SU-DHL-6 (cell line): ENCODE measurements around the gene ELFN2.

Source experiments
- H2AFZ ChIP-seq: fragments of 200-600 bp; sonication (generic); 2 replicates; pipeline ENCODE4 v1.6.1; 2014; ENCODE audit warnings: low read depth, mild to moderate bottlenecking, moderate library complexity, mixed read lengths, antibody characterized with exemption, low read length; ENCODE audit not compliant: severe bottlenecking
- H3F3A ChIP-seq: fragments of 200-600 bp; shearing (Covaris generic); 2 replicates; pipeline ENCODE4 v1.6.0; 2016; ENCODE audit warnings: antibody characterized with exemption, mild to moderate bottlenecking; ENCODE audit not compliant: insufficient read depth
- H3K27ac ChIP-seq: fragments of 200-600 bp; sonication (generic); 2 replicates; pipeline ENCODE4 v1.5.1; 2016; ENCODE audit warnings: low read depth, mild to moderate bottlenecking, low read length, moderate library complexity, mixed read lengths
- H3K27me3 ChIP-seq: fragments of 200-600 bp; sonication (generic), shearing (Covaris generic); 2 replicates; pipeline ENCODE4 v1.6.0; 2014; ENCODE audit warnings: mild to moderate bottlenecking, low read length
- H3K36me3 ChIP-seq: fragments of 200-600 bp; sonication (generic); 2 replicates; pipeline ENCODE4 v1.6.1; 2014; ENCODE audit warnings: mild to moderate bottlenecking, low read length, mixed read lengths
- H3K4me2 ChIP-seq: fragments of 300-600, 200-600 bp; shearing (Covaris generic), sonication (generic); 2 replicates; pipeline ENCODE4 v1.6.0; 2014; ENCODE audit warnings: low read length, low read depth, mild to moderate bottlenecking; ENCODE audit not compliant: poor library complexity, severe bottlenecking
- H3K4me3 ChIP-seq: fragments of 200-600 bp; sonication (generic); 2 replicates; pipeline ENCODE4 v1.5.1; 2014; ENCODE audit warnings: antibody characterized with exemption, low read length, mild to moderate bottlenecking, mixed read lengths; ENCODE audit not compliant: insufficient read depth, poor library complexity, severe bottlenecking
- H3K79me2 ChIP-seq: fragments of 200-600 bp; sonication (generic); 2 replicates; pipeline ENCODE4 v1.6.1; 2014; ENCODE audit warnings: mild to moderate bottlenecking, low read length, moderate library complexity; ENCODE audit not compliant: insufficient read depth
- H3K9ac ChIP-seq: fragments of 200-600 bp; sonication (generic); 2 replicates; pipeline ENCODE4 v1.7.0; 2014; ENCODE audit warnings: mild to moderate bottlenecking, low read length
- H3K9me2 ChIP-seq: fragments of 200-600 bp; sonication (generic); replicated peaks from 2 replicates; pipeline ENCODE4 v1.6.1; 2014; ENCODE audit warnings: low read length; ENCODE audit not compliant: insufficient read depth
- H3K9me3 ChIP-seq: fragments of 200-600 bp; sonication (generic); 2 replicates; pipeline ENCODE4 v1.6.1; 2014; ENCODE audit warnings: low read length, mixed read lengths; ENCODE audit not compliant: insufficient read depth
- H4K20me1 ChIP-seq: fragments of 200-600 bp; sonication (generic); 2 replicates; pipeline ENCODE4 v1.6.1; 2014; ENCODE audit warnings: low read depth, mild to moderate bottlenecking, antibody characterized with exemption, low read length, moderate library complexity, mixed read lengths
- CTCF ChIP-seq: fragments of 200-600 bp; sonication (generic); IDR thresholded peaks from one replicate; pipeline ENCODE4 v1.5.1; 2017; ENCODE audit warnings: antibody characterized with exemption, mild to moderate bottlenecking, low read length, moderate library complexity; ENCODE audit not compliant: insufficient read depth, poor library complexity, severe bottlenecking
- EZH2phosphoT487 ChIP-seq: fragments of 200-600 bp; sonication (generic), shearing (Covaris generic); conservative IDR thresholded peaks from 2 replicates; pipeline ENCODE4 v1.6.1; 2018; ENCODE audit warnings: mild to moderate bottlenecking, antibody characterized with exemption, low read length, moderate library complexity, mixed read lengths

ELFN2 gene

DNA sequence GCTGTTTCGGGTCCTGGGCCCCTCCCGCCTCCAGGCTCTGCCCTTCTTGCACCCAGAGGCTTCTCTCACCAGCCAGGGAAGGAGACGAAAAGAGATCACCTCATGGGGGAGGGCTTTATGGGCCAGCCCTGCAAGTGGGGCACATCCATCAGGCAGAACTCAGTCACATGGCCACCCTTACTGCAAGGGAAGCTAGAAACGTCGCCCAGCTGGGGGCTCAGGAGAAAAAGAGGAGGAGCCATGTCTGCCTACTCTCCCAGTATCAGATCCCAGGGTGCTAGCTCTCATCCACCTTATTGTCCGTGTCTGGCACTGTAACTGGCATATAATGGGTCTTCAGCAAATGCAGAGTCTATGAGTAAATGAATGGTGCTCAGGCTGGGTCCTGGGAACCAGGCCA is 34.7 kb upstream of the ELFN2 start:
- TF ChIP-seq CTCF (no peak), EZH2phosphoT487 (no peak)
- Histone ChIP-seq H3K27ac (no peak overlapping the region), H3K79me2 (no peaks in the 10 kb centered on the region), H3K4me2 (no peak overlapping the region), H3K9me2 (no peaks in the 10 kb centered on the region), H3K9ac (no peak overlapping the region), H3K36me3 (no peaks in the 10 kb centered on the region), H3K27me3 (no peaks in the 10 kb centered on the region), H3F3A (no peaks in the 10 kb centered on the region), H4K20me1 (no peaks in the 10 kb centered on the region), H2AFZ (no peak overlapping the region), H3K9me3 (no peaks in the 10 kb centered on the region), H3K4me3 (no peak overlapping the region)

DNA sequence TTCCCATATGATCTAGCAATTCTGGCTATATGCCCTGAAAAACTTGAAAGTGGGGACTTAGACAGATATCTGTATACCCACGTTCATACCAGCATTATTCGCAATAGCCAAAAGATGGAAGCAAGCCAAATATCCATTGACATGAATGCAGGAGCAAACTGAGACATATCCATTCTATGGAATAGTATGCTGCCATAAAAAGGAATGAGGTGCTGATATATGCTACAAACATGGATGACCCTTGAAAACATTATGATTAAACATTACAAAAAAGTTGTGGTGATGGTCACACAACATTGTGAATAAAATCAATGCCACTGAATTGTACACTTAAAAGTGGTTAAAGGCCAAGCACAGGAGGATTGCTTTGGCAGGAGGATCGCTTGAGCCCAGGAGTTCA is 33.4 kb upstream of the ELFN2 start:
- Histone ChIP-seq H3K9me2 (no peaks in the 10 kb centered on the region), H3K27ac (no peak overlapping the region), H3K4me2 (no peak overlapping the region), H3K79me2 (no peaks in the 10 kb centered on the region), H3F3A (no peaks in the 10 kb centered on the region), H3K27me3 (no peaks in the 10 kb centered on the region), H3K9me3 (no peaks in the 10 kb centered on the region), H4K20me1 (no peaks in the 10 kb centered on the region), H3K4me3 (no peak overlapping the region), H2AFZ (no peak overlapping the region), H3K9ac (no peak overlapping the region), H3K36me3 (no peaks in the 10 kb centered on the region)
- no peak for TF ChIP-seq CTCF
- no peak for TF ChIP-seq EZH2phosphoT487

- Histone ChIP-seq H3K27me3 (no peaks in the 10 kb centered on the region), H3K27ac (no peak overlapping the region), H3F3A (no peaks in the 10 kb centered on the region), H3K9ac (no peak overlapping the region), H4K20me1 (no peaks in the 10 kb centered on the region), H3K9me3 (no peaks in the 10 kb centered on the region), H3K79me2 (no peaks in the 10 kb centered on the region), H3K9me2 (no peaks in the 10 kb centered on the region), H3K4me3 (no peak overlapping the region), H3K36me3 (no peaks in the 10 kb centered on the region), H2AFZ (no peak overlapping the region), H3K4me2 (no peak overlapping the region)
- TF ChIP-seq CTCF (no peak), EZH2phosphoT487 (no peak)
These were observed 31.9 kb upstream of the ELFN2 start for GRCh38 chr22:37459206-37459605.
